Endothelial cell of coronary artery (primary cell): ENCODE measurements around the gene CDK5R2. TPM values are rescaled to one million over a fixed set of nuclear protein-coding genes. Genes with fewer than 3 reads are reported as not detected.

Experiments used
- total RNA-seq: library from RNA; depleted of rRNA; stranded (reverse); fragments of >200 nt; gene quantifications from 2 replicates; pipeline ENCODE4 v1.2.3, GENCODE V29; 2014

CDK5R2 gene
- total RNA-seq = not detected in 2 replicates

DNA sequence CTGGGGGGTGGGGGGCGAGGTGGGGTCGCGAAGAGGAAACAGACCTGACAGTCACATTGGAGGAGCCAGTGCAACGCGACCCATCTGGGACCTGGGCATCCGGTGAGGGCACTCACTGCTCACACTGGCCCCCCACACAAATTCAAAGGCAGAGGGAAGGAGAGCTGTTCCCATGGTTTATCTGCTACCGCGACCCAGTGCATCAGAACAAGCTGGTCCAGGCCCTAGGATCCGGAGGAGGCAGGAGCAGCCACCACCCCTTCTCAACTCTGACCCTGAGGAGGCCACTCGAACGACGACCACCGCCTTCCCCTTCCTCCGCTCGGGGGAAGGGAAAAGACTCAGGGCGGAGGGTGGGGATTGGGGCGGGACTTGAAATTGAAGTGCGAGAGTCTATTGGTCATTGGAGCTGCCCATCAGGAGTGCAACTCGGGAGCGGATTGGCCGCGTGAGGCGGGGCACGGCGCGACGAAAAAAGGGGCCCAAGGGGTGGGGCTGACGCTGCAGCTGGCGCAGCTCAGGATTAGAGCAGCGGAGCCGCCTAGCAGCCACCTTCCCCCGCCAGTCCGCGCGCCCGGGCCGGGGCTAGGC is at the start of gene CDK5R2:
Gene CDK5R2, plus strand, starts transcription at position 526 of the 591 bp plus-strand sequence. CDS start 155 bp downstream, outside the sequence.

DNA sequence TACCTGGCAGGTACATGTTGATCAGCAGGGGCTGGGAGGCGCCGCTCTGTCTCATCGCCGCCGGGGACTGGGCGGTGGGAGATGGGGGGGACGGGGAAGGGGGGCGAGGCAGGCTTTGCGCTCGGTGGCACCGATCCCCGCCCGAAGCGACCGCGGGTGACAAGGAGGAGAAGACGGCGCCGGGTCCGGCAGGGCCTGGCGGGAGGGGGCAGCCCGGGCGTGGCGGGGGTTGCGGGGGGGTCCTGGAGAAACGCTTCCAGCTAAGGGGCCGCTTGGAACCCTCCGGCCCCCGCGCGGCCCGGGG is 25.5 kb downstream of the CDK5R2 start, which contains the start of gene FEV:
Gene FEV, minus strand, starts transcription at position 164 of the 304 bp plus-strand sequence. Its CDS starts 109 bp downstream, at position 55.

DNA sequence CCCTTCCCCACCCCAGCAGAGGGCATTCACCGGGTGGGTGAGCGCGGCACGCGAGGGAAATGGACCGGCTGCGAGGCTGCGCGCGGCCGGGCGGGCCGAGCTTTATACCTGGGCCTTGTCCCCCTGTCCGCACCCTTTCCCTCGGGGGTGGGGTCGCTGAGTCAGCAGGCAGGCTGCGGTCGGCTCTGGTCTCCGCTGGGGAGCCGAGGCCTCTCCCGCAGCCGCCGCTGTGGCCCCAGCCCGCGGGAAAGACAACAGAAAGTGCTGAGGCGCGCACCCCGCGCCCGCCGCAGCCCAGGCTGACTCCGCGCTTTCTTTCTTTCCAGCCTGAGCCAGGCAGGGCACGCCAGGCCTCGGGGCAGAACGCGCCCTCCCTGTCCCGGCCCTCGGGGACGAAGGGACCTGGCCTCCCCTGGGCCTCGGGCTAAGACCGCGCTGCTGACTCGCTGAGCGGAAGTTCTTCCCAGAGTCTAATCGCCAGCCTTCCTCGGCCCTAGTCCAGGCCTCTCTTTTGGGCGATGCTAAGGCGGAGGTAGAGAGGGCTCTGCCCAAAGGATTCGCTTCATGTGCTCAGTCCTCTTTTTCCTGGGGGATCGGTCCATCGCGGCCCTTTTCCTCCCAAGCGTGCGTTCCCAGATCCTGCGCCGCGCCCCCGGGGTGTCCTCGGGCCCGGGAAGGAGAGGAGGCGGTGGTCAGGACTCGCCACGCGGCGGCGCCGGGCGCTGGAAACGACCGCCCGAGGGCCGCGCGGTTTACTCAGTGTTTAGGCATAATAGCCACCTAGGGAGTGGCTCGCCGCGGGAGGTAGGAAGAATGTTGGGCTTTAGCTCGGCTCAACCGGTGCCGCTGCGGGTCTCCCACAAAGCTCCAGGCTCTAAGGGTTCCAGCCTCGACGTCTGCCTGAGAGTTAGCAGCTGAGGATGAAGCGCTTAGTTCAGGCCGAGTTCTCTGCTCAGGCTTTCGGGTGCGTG is 34.2 kb downstream of the CDK5R2 start, which contains the start of gene CRYBA2:
Gene CRYBA2, minus strand, starts transcription at position 78 of the 971 bp plus-strand sequence. CDS start 246 bp downstream, outside the sequence.

Other genes starting within 250 kb of the CDK5R2 start
- gene TTLL4, start 248.8 kb upstream of the CDK5R2 start, total RNA-seq = 5.6 and 8.7 TPM in 2 replicates
- gene CYP27A1, start 177.5 kb upstream of the CDK5R2 start, total RNA-seq = 5.8 and 8.6 TPM in 2 replicates
- not detected in 2 replicates for gene PRKAG3, start 127.9 kb upstream of the CDK5R2 start, total RNA-seq
- not detected in 2 replicates for gene WNT6, start 99.9 kb upstream of the CDK5R2 start, total RNA-seq
- not detected in 2 replicates for gene WNT10A, start 78.8 kb upstream of the CDK5R2 start, total RNA-seq
- gene FEV, start 25.5 kb downstream of the CDK5R2 start, total RNA-seq = not detected in 2 replicates
- gene CRYBA2, start 33.8 kb downstream of the CDK5R2 start, total RNA-seq = not detected in 2 replicates
- gene CFAP65, start 81.8 kb downstream of the CDK5R2 start, total RNA-seq = under 0.01 TPM in 1 of 2 replicates, not detected in the other
- under 0.01 and 0.09 TPM in 2 replicates for gene IHH, start 101.3 kb downstream of the CDK5R2 start, total RNA-seq
- gene NHEJ1, start 201.1 kb downstream of the CDK5R2 start, total RNA-seq = 12.1 and 13.6 TPM in 2 replicates
- 1.1 and 3.5 TPM in 2 replicates for gene SLC23A3, start 210.4 kb downstream of the CDK5R2 start, total RNA-seq
- 16.4 and 17.3 TPM in 2 replicates for gene CNPPD1, start 217.3 kb downstream of the CDK5R2 start, total RNA-seq
- 42.9 and 53.6 TPM in 2 replicates for gene RETREG2, start 218.6 kb downstream of the CDK5R2 start, total RNA-seq
- gene ZFAND2B, start 247.1 kb downstream of the CDK5R2 start, total RNA-seq = 21.1 and 22.1 TPM in 2 replicates